Measurements from ENCODE around the gene STT3B.

GRCh38 chr3:31668242-31668641, 135.5 kb downstream of the STT3B start:
- no peak for TF ChIP-seq POLR2A (IDR thresholded peaks at IDR 0.05)
- TF ChIP-seq, protein P1, sequence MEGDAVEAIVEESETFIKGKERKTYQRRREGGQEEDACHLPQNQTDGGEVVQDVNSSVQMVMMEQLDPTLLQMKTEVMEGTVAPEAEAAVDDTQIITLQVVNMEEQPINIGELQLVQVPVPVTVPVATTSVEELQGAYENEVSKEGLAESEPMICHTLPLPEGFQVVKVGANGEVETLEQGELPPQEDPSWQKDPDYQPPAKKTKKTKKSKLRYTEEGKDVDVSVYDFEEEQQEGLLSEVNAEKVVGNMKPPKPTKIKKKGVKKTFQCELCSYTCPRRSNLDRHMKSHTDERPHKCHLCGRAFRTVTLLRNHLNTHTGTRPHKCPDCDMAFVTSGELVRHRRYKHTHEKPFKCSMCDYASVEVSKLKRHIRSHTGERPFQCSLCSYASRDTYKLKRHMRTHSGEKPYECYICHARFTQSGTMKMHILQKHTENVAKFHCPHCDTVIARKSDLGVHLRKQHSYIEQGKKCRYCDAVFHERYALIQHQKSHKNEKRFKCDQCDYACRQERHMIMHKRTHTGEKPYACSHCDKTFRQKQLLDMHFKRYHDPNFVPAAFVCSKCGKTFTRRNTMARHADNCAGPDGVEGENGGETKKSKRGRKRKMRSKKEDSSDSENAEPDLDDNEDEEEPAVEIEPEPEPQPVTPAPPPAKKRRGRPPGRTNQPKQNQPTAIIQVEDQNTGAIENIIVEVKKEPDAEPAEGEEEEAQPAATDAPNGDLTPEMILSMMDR (IDR thresholded peaks at IDR 0.05 in 8 of 11, conservative IDR thresholded peaks at IDR 0.05 in 3 of 11): no peak

Measured in spleen (tissue), 7 donors.